PC-3 (cell line): ENCODE results near the gene KIF1B. TPM values are rescaled to one million over a fixed set of nuclear protein-coding genes. Genes with fewer than 3 reads are reported as not detected.

Experiments
- ATAC-seq: fragments of 200-7000 bp; cut with Tn5 transposase; 2 replicates; pipeline ENCODE4 v1.9.1; 2020; ENCODE audit warnings: mild to moderate bottlenecking, moderate library complexity
- BruUV-seq: library from RNA; stranded (reverse); fragments of 400-500 nt; replicated peaks from 2 replicates; lab custom pipeline; 2021; lab: Mats Ljungman, UMichigan
- CTCF ChIA-PET: fragments of 300-600 bp; sonication (Branson Sonifier 250); formaldehyde crosslinking; loops from one replicate; lab custom pipeline; 2022; ENCODE audit warnings: antibody characterized with exemption; lab: Charles Lee
- POLR2A ChIA-PET: fragments of 300-600 bp; sonication (Branson Sonifier 250); formaldehyde crosslinking; loops from one replicate; lab custom pipeline; 2022; ENCODE audit warnings: antibody characterized with exemption; ENCODE audit not compliant: unreplicated experiment; lab: Charles Lee
- DNase-seq: peaks from one replicate; pipeline ENCODE4 v3.0.0-alpha.2; 2015
- H2AFZ ChIP-seq: fragments of 300-600 bp; sonication (generic); 2 replicates; pipeline ENCODE4 v1.6.0; 2016; ENCODE audit warnings: antibody characterized with exemption, low read length
- H3F3A ChIP-seq: fragments of 300-600 bp; sonication (generic); one replicate; pipeline ENCODE4 v1.6.0; 2017; ENCODE audit warnings: antibody characterized with exemption, low read length, control low read depth, mild to moderate bottlenecking; ENCODE audit not compliant: unreplicated experiment
- H3K27ac ChIP-seq: fragments of 300-600 bp; sonication (generic); 2 replicates; pipeline ENCODE4 v1.5.1; 2016; ENCODE audit warnings: mild to moderate bottlenecking, low read length
- H3K27me3 ChIP-seq: fragments of 300-600 bp; sonication (generic); 2 replicates; pipeline ENCODE4 v1.6.1; 2016; ENCODE audit warnings: low read length, mixed read lengths
- H3K36me3 ChIP-seq: fragments of 300-600 bp; sonication (generic); 2 replicates; pipeline ENCODE4 v1.6.1; 2016; ENCODE audit warnings: low read depth, mixed run types, low read length, mixed read lengths
- H3K4me1 ChIP-seq: fragments of 300-600 bp; sonication (generic); 2 replicates; pipeline ENCODE4 v1.5.1; 2016; ENCODE audit warnings: low read length; ENCODE audit not compliant: insufficient read depth
- H3K4me2 ChIP-seq: fragments of 300-600 bp; sonication (generic); 2 replicates; pipeline ENCODE4 v1.6.0; 2016; ENCODE audit warnings: low read length
- H3K4me3 ChIP-seq: fragments of 300-600 bp; sonication (generic); 2 replicates; pipeline ENCODE4 v1.5.1; 2016; ENCODE audit warnings: mild to moderate bottlenecking, low read length, mixed read lengths
- H3K79me2 ChIP-seq: fragments of 300-600 bp; sonication (generic); 2 replicates; pipeline ENCODE4 v1.6.1; 2017; ENCODE audit warnings: low read length, mixed read lengths
- H3K9ac ChIP-seq: fragments of 300-600 bp; sonication (generic); 2 replicates; pipeline ENCODE4 v1.6.0; 2016; ENCODE audit warnings: mild to moderate bottlenecking, low read length
- H3K9me2 ChIP-seq: fragments of 300-600 bp; sonication (generic); replicated peaks from 2 replicates; pipeline ENCODE4 v1.6.1; 2016; ENCODE audit warnings: mixed run types, low read length, mixed read lengths
- H3K9me3 ChIP-seq: fragments of 300-600 bp; sonication (generic); 2 replicates; pipeline ENCODE4 v1.6.1; 2016; ENCODE audit warnings: low read length, mixed read lengths
- H4K20me1 ChIP-seq: fragments of 300-600 bp; sonication (generic); 2 replicates; pipeline ENCODE4 v1.6.1; 2016; ENCODE audit warnings: low read length, mixed read lengths
- EZH2 ChIP-seq: fragments of 300-600 bp; sonication (generic); IDR thresholded peaks from one replicate; pipeline ENCODE4 v1.6.1; 2017; ENCODE audit warnings: antibody characterized with exemption, mild to moderate bottlenecking, low read length; ENCODE audit not compliant: unreplicated experiment
- EZH2phosphoT487 ChIP-seq: fragments of 300-600 bp; sonication (generic); IDR thresholded peaks from 2 replicates; pipeline ENCODE4 v1.6.1; 2018; ENCODE audit warnings: mild to moderate bottlenecking, antibody characterized with exemption, low read length, borderline replicate concordance
- intact Hi-C: fragments of 100-400 bp; cut with micrococcal nuclease; formaldehyde crosslinking; loops from 2 replicates; pipeline ENCODE4 v1.9.0; 2023
- total RNA-seq: library from RNA; depleted of rRNA; stranded (reverse); fragments of >200 nt; gene quantifications from 2 replicates; pipeline ENCODE4 v1.2.3, GENCODE V29; 2014
- TF ChIP-seq, protein P1 (sequence below): fragments of 300-600 bp; sonication (generic); conservative IDR thresholded peaks from 2 replicates; pipeline ENCODE4 v1.5.1; 2017; ENCODE audit warnings: antibody characterized with exemption, low read depth, mild to moderate bottlenecking, low read length

The KIF1B gene
- total RNA-seq, 1 experiment from 2014 or later: 21.4 TPM

DNA sequence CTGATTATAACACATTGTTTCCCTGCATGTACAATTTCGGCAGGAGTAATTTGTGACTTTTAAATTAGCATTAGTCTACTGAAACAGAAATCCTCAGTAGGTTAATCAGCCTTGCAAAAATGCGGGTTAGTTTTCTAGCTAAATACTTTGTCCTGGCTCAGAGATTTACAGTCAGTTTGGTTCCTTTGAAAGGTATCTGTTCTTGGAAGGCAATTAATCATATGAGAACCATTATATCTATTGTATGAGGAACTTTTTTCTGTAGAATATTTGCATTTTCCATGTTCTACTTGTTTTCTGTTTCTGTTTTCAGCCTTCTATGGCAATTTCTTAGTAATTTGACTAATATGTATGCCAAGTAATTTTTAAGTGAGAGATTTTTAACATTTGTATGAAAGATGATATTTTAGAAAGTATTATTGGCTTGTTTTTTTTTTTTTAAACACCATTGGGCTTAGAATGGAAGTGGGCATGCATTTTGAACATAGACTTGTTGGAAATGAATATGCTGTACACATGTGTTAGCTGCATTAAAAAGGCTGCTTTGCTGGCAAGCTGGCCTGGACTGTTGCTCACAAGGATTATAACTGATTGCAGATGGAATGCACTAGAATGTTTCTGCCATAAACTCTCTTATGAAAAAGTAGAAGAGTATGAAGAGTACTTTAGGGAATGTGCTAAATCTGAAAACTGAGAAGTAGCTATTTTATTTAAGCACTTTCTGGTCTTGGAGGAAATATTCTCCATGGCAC is 26.2 kb downstream of the KIF1B start:
- Histone ChIP-seq H2AFZ (no peak overlapping the region), H4K20me1 (peaks cover 4% of the 10 kb centered on the region; the same call in 1 of the 2 replicates), H3K9me2 (no peaks in the 10 kb centered on the region), H3F3A (no peaks in the 10 kb centered on the region), H3K4me1 (no peaks in the 10 kb centered on the region), H3K4me2 (no peak overlapping the region), H3K79me2 (peaks cover 43% of the 10 kb centered on the region), H3K27ac (no peak overlapping the region), H3K27me3 (no peaks in the 10 kb centered on the region), H3K4me3 (no peak overlapping the region), H3K36me3 (no peaks in the 10 kb centered on the region; the same call in 1 of the 2 replicates), H3K9ac (no peak overlapping the region), H3K9me3 (no peaks in the 10 kb centered on the region)
- no TSS peak for BruUV-seq
- ChIA-PET CTCF (no interaction called here), POLR2A (interaction anchor here (0.6 kb wide), 1 partner anchor 823 kb away, joined by 3 read pairs; the partner anchor contains the start of gene SRM)
- ATAC-seq (no peak), DNase-seq (no peak)
- no peak for TF ChIP-seq EZH2phosphoT487
- intact Hi-C loops: no loop called here

DNA sequence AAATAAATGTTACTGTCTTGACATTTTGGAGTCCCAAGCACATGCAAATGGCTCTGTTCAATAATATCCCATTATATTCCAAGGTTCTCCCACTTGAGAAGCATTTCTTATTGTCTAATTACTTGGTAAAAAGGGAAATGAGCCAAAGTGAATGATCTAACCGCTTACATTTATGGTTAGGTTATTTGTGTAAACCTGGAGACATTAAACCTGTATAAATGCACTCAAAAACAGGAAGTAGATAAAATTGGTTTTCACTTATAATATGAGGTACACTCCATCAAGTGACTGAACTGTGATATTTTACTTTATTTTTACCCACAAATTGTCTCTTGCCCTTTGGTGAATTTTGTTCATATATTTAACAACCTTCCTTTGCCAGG is 26.8 kb downstream of the KIF1B start:
- TF ChIP-seq EZH2phosphoT487: no peak
- no peak for TF ChIP-seq EZH2
- TF ChIP-seq, protein P1, sequence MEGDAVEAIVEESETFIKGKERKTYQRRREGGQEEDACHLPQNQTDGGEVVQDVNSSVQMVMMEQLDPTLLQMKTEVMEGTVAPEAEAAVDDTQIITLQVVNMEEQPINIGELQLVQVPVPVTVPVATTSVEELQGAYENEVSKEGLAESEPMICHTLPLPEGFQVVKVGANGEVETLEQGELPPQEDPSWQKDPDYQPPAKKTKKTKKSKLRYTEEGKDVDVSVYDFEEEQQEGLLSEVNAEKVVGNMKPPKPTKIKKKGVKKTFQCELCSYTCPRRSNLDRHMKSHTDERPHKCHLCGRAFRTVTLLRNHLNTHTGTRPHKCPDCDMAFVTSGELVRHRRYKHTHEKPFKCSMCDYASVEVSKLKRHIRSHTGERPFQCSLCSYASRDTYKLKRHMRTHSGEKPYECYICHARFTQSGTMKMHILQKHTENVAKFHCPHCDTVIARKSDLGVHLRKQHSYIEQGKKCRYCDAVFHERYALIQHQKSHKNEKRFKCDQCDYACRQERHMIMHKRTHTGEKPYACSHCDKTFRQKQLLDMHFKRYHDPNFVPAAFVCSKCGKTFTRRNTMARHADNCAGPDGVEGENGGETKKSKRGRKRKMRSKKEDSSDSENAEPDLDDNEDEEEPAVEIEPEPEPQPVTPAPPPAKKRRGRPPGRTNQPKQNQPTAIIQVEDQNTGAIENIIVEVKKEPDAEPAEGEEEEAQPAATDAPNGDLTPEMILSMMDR: no peak
- no peak overlapping the region for H3K9ac ChIP-seq
- no peak for ATAC-seq
- H3K4me2 ChIP-seq: no peak overlapping the region
- DNase-seq: no peak
- BruUV-seq: no TSS peak
- H3K9me3 ChIP-seq: no peaks in the 10 kb centered on the region
- H4K20me1 ChIP-seq: no peaks in the 10 kb centered on the region
- H3K4me3 ChIP-seq: no peak overlapping the region
- ChIA-PET CTCF (no interaction called here), POLR2A (no interaction called here)
- no peaks in the 10 kb centered on the region for H3K27me3 ChIP-seq
- intact Hi-C loops: no loop called here
- no peaks in the 10 kb centered on the region for H3K9me2 ChIP-seq
- no peak overlapping the region for H3K27ac ChIP-seq
- H3K36me3 ChIP-seq: no peaks in the 10 kb centered on the region; the same call in 1 of the 2 replicates
- H2AFZ ChIP-seq: no peak overlapping the region
- no peaks in the 10 kb centered on the region for H3K4me1 ChIP-seq
- H3F3A ChIP-seq: no peaks in the 10 kb centered on the region
- H3K79me2 ChIP-seq: peaks cover 44% of the 10 kb centered on the region

DNA sequence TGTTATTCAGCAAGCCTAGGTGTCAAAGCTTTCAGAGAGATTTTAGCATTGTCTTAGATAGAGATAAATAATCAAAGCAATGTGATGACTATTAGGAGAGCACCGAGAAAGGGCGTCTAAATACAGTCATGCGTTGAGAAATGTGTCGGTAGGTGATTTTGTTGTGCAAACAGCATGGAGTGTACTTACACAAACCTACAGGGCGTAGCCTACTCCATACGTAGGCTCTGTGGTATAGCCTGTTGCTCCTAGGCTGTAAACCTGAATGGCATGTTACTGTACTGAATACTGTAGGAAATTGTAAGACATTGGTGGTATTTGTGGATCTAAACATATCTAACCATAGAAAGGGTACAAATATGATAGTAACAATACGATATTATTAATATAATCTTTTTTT is 31.8 kb downstream of the KIF1B start:
- H3K9me3 ChIP-seq: no peaks in the 10 kb centered on the region
- POLR2A ChIA-PET: no interaction called here
- H3K4me2 ChIP-seq: no peak overlapping the region
- no peak overlapping the region for H3K9ac ChIP-seq
- TF ChIP-seq, protein P1: no peak
- TF ChIP-seq EZH2phosphoT487 (no peak), EZH2 (no peak)
- no peaks in the 10 kb centered on the region for H4K20me1 ChIP-seq
- no peaks in the 10 kb centered on the region for H3K4me1 ChIP-seq
- intact Hi-C loops: no loop called here
- no peak overlapping the region for H3K27ac ChIP-seq
- H2AFZ ChIP-seq: no peak overlapping the region
- DNase-seq (no peak), ATAC-seq (no peak)
- BruUV-seq: no TSS peak
- no peaks in the 10 kb centered on the region for H3F3A ChIP-seq
- peaks cover 2% of the 10 kb centered on the region; the same call in 1 of the 2 replicates for H3K36me3 ChIP-seq
- no peaks in the 10 kb centered on the region for H3K9me2 ChIP-seq
- no peaks in the 10 kb centered on the region for H3K27me3 ChIP-seq
- peaks cover 74% of the 10 kb centered on the region for H3K79me2 ChIP-seq
- H3K4me3 ChIP-seq: no peak overlapping the region
- CTCF ChIA-PET: no interaction called here
